HG03108 (cell line): ENCODE measurements around the gene BCKDK.
"Not testable (repeated sequence)": the region's sequence is repeated elsewhere in the genome, so short reads cannot be mapped to it uniquely, and the experiment has no call there.

Experiments used
- ATAC-seq: cut with Tn5 transposase; IDR thresholded peaks from one replicate; pipeline ENCODE4 v1.9.1; 2021; ENCODE audit warnings: moderate library complexity; ENCODE audit not compliant: unreplicated experiment

The BCKDK gene

DNA sequence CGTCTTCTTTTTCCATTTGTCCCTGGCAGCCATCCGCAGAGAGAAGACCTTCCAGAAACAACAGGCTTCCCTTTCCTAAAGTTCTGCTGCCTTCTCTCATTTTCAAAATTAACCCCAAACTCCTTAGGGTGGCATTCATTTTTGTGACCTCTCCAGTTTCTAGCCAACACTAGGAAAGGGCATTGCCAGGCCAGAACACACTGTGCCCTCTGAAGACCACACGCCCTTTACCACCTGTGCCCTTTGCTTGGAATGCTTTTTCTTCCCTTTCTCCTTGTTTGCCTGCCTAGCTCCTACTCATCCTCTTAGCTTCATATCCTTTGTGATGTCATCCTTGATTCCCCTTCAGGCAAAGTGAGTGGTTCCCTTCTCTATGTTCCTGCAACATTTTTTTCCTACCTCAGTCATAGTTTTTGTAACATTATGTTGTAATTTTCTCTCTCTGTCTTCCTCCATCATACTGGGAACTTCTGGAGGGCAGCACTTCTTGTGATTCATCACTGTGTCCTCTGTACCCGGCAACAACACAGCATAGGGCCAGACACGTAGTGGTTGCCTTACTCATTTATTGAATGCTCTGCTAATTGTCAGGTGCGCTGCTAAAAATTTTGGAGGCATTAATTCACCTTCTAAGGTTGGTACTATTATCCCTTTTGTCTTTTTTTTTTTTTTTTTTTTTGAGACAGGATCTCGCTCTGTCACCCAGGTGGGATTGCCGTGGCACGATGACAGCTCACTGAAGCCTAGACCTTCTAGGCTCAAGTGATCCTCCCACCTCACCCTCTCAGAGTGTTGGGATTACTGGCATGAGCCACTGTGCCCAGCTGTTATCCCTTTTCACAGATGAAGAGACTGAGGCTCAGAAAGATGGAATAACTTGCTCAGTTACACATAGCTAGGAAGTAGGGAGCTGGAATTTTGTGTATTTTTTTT, 10.3 kb downstream of the BCKDK start:
- ATAC-seq, result no peak

DNA sequence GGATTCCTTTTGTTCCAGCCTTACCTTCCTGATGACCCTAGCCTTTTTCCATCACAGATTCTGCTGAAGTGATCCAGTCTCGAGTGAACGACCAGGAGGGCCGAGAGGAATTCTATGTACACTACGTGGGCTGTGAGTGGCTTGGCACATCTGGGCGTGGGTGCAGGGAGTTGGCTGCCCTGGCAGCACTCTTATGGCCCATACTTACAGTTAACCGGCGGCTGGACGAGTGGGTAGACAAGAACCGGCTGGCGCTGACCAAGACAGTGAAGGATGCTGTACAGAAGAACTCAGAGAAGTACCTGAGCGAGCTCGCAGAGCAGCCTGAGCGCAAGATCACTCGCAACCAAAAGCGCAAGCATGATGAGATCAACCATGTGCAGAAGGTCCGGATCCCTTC, 11.9 kb downstream of the BCKDK start:
- ATAC-seq, result no peak

DNA sequence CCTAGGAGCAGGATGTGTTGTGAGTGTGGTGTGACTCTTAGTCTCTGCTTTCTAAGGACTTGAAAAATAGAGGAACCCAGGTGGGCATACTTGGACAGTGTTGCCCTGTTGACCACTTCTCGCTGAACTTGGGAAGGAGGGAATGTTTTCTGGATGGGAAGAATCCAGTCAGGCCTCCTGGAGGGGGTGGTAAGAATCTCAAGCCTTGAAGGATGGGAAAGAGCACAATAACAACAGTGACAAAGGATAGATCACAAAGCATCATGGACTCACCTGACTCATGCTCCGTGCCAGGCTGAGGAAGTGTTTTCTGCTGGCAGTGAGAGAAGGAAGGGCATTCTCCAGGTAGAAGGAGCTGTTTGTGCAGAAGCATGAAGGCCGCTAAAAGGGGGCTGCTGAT, 17.7 kb downstream of the BCKDK start:
- ATAC-seq, result no peak

DNA sequence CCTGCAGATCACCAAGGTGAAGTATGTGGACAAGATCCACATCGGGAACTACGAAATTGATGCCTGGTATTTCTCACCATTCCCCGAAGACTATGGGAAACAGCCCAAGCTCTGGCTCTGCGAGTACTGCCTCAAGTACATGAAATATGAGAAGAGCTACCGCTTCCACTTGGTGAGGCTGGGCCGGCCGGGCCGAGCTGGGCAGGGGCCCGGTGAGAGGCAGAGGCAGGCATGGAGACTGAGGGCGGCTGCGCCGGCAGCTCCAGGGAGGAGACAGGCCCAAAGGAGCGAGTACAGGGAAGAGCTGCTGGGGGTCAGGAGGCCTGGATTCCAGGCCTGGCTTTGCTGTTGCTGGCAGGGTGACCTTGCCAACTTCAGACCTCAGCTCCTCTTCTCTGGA, 19.0 kb downstream of the BCKDK start:
- ATAC-seq, result no peak

DNA sequence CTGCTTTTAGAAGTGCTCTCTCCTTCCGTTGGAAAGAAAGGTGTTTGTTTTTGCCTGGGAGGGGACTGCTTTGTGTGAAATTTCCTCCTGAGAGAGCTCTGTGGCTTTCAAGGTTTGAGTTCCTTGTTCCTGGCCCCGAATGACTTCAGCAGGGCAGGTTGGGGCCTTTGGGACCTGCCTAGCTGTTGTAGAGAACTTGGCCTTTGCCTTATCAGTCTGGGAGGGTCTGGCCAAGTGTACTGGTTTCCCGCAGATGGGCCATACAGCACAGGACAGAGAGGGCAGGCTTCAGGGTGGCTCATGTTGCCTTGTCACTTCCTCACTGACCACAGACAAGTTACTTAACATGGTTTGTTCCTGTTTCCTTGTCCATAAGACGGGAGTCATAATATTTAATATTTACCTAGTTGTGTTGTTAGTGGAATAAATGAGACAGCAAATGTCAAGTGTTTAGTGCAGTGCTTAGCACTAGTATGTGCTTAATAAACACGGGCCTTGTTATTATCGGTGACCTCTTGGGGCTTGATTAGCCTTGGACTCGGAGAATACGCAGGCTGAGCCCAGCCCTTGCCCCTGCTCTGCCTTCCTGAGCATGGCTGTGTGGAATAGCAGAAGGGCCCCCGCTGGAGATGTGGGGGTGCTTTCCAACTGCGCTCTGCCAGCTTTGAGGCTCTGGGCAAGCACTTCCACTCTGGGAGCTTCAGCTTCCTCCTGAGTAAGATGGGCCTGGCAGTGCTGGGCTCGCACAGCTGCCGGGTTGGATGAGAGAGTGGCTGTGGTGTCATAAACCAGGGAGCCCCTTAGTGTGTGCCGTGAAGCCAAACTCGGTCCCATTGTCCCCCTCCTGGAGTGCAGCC, 20.8 kb downstream of the BCKDK start:
- no peak for ATAC-seq

DNA sequence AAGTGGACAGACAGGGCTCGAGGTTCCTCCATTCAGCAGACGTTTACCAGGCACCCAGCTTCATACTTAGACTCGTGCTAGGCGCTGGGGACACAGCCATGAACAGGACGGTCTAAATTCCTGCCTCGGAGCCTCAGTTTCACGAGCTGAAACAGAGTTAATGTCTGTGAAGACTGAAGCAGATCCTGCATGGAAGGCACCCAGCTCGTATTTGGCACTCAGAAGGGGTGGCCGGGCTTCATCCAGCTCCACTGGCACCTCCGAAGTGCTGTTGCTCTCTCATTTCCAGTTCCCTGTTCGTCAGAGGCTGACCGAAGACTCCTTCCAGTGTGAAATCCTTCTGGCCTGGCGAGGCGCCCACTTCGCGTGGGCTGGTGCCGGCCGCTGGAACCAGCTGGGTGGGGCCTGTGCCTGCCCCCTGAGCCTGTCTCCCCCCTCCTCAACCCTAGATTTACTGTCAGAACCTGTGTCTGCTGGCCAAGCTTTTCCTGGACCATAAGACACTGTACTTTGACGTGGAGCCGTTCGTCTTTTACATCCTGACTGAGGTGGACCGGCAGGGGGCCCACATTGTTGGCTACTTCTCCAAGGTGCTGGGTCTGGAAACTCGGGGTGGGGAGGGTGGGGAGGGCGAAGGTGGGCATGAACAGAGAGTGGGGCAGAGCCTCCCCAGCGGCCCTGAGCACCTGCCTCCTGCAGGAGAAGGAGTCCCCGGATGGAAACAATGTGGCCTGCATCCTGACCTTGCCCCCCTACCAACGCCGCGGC, 21.6 kb downstream of the BCKDK start:
- ATAC-seq, result no peak

DNA sequence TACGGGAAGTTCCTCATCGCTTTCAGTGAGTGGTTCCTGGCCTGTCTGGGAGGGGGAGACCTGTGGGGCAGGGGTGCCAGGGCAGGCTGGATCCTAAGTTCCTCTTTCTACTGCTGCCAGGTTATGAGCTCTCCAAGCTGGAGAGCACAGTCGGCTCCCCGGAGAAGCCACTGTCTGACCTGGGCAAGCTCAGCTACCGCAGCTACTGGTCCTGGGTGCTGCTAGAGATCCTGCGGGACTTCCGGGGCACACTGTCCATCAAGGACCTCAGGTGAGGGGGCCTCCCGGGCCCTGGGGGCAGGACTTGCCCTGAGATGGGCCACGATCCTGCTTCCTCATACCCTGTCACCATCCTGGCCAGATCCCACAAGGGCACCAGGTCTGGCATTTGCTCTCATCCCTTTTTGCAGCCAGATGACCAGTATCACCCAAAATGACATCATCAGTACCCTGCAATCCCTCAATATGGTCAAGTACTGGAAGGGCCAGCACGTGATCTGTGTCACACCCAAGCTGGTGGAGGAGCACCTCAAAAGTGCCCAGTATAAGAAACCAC, 22.2 kb downstream of the BCKDK start:
- no peak for ATAC-seq

DNA sequence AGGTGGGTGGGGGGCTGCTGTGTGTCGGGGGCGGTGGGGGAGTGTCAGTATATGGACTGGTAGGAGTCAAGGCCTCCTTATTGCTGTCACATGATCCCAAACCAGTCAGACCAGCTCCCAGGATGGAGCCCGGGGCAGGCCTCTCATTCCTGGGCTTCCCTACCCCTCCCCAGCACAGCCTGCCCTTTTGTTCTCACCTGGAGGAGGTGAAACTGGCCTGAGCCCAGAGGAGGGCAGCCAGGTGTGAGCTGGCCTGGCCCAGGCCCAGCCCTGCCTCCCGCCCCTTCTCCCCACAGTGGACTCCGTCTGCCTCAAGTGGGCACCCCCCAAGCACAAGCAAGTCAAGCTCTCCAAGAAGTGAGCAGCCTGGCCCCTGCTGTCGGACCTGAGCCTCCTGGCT, 22.7 kb downstream of the BCKDK start:
- ATAC-seq, result no peak

DNA sequence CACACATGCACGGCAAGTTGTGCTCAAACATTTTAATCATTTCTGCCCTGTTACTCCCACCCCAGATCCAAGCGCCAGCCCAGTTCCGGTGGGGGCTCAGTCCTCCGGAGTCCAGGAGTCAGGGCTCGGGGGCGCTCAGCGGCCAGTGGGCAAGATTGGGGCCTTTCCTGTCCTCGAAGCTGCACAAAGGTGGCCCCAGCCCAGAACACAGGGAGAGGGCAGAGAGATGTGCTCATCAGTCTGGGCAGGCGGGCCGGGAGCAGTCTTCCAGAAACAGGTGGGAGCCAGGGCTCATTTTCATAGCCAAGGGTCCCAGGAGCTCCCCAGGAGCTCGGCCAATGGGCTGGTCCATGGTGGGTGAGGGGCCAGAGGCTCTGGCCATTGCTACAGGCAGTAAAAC, 23.2 kb downstream of the BCKDK start:
- ATAC-seq, result no peak

DNA sequence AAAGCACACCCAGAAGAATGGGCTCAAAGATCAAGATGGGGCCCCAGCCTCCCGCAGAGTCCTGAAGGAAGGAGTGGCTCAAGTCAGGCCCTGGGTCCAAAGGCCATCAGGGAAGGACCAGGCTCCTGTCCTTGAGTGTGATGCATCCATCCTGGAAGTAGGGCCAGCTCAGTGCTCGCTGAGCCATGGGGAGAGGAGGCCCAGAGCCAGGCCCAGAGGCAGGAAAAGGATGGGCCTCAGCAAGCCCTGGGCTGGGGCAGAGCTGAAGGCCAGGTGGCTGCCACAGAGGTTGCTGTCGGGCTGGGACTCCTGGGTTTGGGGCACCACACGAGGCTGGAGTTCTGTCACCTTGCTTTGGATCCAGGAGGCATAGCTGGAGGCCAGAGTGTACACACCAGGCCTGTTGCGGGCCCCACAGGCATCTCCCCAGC, 23.7 kb downstream of the BCKDK start:
- ATAC-seq, result no peak

DNA sequence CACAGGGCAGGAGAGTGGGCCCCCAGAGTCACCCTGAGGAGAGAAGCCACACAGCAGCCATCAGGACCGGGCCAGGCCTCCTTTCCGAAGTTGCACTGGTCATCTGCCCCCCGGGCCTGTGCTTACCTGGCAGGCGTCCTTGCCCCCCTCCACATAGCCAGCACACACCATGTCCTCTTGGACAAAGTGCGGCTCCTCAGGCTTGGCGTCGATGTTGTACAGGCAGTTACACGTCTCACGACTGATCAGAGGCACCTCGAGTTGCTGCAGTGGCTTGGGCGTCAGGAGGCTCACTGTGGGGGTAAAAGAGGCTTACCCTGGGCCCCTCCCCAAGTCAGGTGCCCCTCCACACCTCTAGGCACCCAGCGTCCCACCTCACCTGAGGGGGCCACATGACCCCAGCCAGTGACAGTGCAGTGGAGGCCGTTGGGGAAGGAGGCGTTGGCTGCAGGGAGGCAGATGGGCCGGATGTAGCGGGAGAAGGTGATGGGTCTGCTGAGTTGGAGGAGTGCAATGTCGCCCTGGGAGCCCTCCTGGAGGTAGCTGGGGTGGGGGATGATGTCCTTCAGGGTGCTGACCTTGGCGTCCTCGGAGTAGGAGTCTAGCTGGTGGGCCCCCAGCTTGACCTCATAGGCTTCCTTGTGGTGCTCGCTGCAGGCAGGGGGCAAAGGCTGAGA, 24.3 kb downstream of the BCKDK start:
- no peak for ATAC-seq

DNA sequence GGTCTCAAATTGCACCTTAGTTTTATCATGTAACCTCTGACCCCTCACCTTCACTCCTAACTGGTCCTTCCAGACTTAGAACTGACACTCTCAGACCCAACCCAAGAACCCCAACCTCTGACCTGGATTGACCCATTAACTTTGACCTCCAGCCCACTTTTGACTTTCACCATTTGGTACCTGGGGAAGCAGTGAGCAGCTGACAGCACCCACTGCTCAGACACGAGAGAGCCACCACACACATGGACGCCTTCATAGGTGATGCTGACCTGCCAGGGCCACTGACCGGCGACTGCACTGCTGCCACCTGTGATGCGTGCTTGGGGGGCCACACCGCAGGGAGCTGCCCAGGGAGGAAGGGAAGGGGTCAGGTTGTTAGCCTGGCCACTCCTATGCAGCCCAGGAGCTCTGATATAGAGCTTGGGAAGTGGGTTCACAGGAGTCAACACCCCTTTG, 24.9 kb downstream of the BCKDK start:
- no peak for ATAC-seq

DNA sequence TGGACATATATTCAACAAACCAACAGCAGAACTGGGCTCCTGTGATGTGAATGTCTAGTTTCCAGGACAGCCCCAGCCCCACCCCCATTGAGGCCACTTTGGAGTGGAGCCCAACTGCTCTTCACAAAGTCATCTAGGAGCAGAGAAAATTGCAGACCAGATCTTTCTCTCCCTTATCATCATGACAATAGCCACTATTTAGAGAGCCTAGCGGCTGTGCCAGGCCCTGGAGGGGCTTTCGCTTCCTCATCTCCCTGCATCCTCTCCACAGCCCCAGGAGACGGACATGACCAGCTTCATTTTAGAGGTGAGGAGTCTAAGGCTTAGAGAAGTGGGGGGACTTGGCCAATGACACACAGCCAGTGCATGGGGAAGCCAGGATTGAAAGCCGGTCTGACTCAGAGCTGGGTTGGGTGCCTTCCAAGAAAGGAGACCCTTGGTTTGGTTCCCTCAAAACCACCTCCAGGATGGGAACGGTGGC, 25.9 kb downstream of the BCKDK start:
- ATAC-seq, result no peak

DNA sequence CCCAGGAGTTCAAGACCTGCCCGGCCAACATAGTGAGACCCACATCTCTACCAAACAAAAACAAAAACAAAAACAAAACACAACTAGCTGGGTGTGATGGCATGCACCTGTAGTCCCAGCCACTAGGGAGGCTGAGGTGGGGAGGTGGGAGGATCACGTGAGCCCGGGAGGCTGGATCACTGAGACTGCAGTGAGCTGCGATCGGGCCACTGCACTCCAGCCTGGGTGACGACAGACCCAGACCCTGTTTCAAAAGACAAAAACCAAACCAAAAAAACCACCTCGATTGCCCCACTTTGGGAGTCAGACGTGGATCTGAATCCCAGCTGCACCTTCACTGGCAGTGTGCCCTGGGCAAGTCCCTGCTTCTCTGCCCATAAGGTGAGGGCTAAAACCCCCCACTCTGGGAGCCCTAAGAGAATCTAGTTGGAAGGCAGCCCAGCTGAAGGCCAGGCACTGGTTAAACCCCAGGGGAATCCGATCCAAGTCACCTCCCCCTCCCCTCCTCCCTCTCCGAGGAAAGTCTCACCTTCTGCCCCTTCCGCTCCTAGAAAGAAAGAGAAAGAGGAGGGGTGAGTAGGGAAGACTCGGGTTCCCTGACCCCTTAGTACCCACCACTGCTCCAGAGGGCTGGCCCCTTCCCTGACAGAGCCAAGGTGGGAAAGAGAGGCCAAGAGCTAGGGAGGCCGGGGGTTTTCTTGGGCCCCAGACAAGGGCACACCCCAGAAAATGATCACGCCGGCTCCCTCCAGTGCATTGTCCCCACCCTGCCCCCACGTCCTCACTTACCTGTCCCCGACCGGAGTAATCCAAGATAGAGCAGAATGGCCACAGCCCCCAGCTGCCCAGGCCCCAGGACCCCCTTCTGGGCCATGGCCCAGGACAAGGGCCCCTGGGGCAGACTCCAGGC, 26.7 kb downstream of the BCKDK start:
- no peak for ATAC-seq

DNA sequence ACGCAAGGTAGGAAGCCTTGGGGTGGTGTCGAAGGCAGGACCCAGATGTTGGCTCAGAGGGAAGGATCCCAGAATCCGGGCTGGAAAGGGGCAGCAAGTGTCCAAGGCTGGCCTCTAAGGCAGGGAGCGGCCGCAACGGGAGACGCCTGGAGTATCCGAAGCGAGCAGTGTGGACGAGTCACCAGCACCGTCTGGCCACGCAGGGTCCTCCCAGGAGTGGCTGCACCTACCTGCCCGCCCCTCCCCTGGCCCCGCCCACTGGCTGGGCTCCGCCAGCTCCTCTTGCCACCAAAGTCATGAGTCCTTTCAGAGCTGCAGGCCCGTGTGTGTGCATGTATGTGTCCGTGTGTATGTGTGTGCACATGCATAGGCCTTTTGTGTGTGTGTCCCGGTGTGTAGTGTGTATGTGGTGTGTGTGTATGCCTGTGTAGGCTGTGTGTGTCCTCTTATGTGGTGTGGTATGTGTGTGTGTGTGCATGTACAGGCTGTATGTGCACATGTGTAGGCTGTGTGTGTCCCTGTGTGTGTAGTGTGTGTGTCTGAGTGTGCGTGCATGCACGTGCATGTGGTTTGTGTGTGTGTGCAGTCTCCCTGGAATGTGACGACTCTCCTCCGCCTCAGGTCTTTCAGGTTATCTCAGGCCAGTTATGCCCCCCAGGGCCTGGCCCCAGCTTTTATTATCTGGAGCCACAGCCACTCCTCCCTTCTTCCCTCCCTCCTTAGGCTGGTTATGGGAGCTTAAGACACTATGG, 27.5 kb downstream of the BCKDK start, which contains the start of gene PRSS8:
TSS of gene PRSS8 (minus strand) at position 193 of the 752 bp plus-strand sequence. CDS start 229 bp downstream, outside the sequence.
- no peak for ATAC-seq

DNA sequence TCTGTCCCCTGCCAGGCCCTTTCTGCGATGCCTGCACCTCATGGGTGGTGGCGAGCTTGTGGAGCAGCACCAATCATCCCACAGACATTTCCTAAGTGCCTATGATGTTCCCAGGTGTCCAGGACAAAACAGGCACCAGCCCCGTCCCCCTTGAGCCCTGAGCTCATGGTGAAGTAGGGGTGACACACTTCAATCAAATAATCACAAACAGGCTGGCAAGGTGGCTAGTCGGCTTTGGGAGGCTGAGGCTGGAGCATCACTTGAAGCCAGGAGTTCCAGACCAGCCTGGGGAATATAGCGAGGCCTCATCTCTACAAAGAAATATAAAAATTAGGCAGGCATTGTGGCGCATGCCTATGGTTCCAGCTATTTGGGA, 28.1 kb downstream of the BCKDK start:
- no peak for ATAC-seq

DNA sequence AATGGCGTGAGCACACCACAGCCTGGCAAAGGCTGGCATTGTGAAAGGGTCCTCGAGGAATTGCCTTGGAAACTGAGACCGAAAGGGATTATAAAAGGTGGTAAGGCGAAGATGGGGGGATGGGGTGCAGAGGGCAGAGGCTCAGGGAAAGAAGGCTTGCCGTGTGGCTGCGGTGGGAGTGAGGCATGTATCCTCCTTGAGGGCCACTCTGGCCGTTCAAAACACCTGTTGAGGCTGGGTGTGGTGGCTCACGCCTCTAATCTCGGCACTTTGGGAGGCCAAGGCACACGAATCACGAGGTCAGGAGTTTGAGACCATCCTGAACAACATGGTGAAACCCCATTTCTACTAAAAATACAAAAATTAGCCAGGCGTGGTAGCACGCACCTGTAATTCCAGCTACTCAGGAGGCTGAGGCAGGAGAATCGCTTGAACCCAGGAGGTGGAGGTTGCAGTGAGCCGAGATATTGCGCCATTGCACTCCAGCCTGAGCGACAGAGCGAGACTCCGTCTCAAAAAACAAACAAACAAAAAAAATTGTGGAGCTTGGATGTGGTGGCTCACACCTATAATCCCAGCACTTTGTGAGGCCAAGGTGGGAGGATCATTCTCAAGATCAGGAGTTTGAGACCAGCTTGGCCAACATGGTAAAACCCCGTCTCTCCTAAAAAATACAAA, 28.8 kb downstream of the BCKDK start:
- ATAC-seq, result not testable (repeated sequence)
